ENCODE results near the gene TOMM20.

DNA sequence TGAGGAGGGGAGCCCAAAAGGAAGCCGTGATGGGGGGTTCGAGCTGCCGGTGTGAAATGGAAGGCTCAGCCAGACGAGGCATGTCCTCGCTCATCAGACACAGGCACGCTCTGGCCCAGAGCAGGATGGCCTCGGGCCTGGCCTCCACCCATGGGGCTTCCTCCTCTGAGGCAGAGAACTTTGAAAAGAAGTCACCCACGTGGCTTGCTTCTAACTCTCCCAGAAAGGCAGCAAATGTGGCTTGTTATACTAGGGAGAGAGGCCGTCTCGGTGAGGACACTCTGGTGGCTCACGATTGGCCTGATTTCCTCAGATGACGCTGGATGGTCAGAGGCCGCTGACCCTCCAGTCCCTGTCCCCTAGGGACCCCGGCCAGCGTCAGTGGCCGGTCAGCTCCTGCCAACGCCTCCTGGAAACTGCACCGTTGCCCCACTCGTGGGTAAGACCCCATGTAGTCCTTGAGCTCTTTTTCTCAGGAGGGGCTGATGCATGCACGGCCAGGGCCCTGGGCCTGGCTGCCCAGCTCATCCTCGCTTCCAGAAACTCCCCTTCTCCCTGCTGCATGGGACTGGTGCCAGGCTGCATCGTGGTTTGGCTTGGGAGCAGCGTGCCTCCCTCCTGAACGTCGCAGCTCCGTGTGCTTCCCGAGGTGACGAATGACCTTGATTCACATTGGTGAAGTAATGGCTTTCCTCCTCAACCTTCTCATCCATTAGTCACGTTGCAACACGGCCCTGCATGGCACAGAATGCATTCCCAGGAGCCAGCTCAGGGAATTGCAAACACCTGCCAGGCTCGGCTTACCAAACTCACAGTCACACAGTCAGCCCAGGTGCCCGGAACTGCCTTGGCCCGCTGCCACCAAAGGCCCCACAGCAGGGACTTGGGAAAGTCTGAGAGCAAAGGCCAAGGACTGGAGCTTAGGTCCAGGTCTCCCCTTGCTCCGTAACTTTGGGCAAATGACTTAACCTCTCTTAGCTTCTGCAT is 58.8 kb downstream of the TOMM20 start:
- TF ChIP-seq, protein P1, sequence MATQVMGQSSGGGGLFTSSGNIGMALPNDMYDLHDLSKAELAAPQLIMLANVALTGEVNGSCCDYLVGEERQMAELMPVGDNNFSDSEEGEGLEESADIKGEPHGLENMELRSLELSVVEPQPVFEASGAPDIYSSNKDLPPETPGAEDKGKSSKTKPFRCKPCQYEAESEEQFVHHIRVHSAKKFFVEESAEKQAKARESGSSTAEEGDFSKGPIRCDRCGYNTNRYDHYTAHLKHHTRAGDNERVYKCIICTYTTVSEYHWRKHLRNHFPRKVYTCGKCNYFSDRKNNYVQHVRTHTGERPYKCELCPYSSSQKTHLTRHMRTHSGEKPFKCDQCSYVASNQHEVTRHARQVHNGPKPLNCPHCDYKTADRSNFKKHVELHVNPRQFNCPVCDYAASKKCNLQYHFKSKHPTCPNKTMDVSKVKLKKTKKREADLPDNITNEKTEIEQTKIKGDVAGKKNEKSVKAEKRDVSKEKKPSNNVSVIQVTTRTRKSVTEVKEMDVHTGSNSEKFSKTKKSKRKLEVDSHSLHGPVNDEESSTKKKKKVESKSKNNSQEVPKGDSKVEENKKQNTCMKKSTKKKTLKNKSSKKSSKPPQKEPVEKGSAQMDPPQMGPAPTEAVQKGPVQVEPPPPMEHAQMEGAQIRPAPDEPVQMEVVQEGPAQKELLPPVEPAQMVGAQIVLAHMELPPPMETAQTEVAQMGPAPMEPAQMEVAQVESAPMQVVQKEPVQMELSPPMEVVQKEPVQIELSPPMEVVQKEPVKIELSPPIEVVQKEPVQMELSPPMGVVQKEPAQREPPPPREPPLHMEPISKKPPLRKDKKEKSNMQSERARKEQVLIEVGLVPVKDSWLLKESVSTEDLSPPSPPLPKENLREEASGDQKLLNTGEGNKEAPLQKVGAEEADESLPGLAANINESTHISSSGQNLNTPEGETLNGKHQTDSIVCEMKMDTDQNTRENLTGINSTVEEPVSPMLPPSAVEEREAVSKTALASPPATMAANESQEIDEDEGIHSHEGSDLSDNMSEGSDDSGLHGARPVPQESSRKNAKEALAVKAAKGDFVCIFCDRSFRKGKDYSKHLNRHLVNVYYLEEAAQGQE (IDR thresholded peaks at IDR 0.05; ENCODE audit: insufficient read depth in 1 of 2, low read depth in 2 of 2, low read length in 1 of 2) = 0 out of 4 replicates have a peak, but pooled peaks of 1 of the 2 experiments have one; percentile 11
- TF ChIP-seq CTCF (IDR thresholded peaks at IDR 0.05) = no peak
- peak; percentile 41; the same call in 1 of the 2 replicates for TF ChIP-seq POLR2AphosphoS5 (IDR thresholded peaks at IDR 0.05; ENCODE audit: low read depth, low read length)
- no peak for TF ChIP-seq SIN3A (IDR thresholded peaks at IDR 0.05; ENCODE audit: borderline replicate concordance, insufficient read depth, low read depth, low read length)
- peak; percentile 40; the same call in 1 of the 2 replicates for TF ChIP-seq TCF7L2 (IDR thresholded peaks at IDR 0.05; ENCODE audit: low read depth, low read length)
